SW480 (cell line): ENCODE results near the gene NPAS3.
A peak's percentile ranks its signal among the peaks of the same experiment; 100 is the strongest.

ENCODE experiments used
- DNase-seq: peaks from one replicate; pipeline ENCODE4 v3.0.0-alpha.2; 2016; ENCODE audit warnings: low spot score

The NPAS3 gene

GRCh38 chr14:32938719-32939253 is at the start of gene NPAS3:
Gene NPAS3, plus strand, starts transcription at chr14:32938879.
- DNase-seq, result peak; percentile 14

- DNase-seq, result peak; percentile 35
These were observed 41.5 kb upstream of the NPAS3 start for GRCh38 chr14:32896979-32897697.

GRCh38 chr14:32897698-32898064 is 41.0 kb upstream of the NPAS3 start:
- DNase-seq, result no peak

GRCh38 chr14:32898876-32899275 is 39.8 kb upstream of the NPAS3 start:
- no peak for DNase-seq

- no peak for DNase-seq
These were observed 38.1 kb upstream of the NPAS3 start for GRCh38 chr14:32900547-32900946.

- no peak for DNase-seq
These were observed 33.7 kb upstream of the NPAS3 start for GRCh38 chr14:32905013-32905412.

GRCh38 chr14:32906672-32907071 is 32.0 kb upstream of the NPAS3 start:
- DNase-seq, result no peak

GRCh38 chr14:32908196-32909084 is 30.2 kb upstream of the NPAS3 start:
- no peak for DNase-seq

- no peak for DNase-seq
These were observed 25.0 kb upstream of the NPAS3 start for GRCh38 chr14:32913725-32914124.

- no peak for DNase-seq
These were observed 24.3 kb upstream of the NPAS3 start for GRCh38 chr14:32914391-32914790.

GRCh38 chr14:32920696-32921276 is 17.9 kb upstream of the NPAS3 start:
- DNase-seq, result no peak

- no peak for DNase-seq
These were observed 13.2 kb upstream of the NPAS3 start for GRCh38 chr14:32925439-32925838.

GRCh38 chr14:32932302-32932913 is 6.3 kb upstream of the NPAS3 start:
- DNase-seq, result no peak

GRCh38 chr14:32932914-32933628 is 5.6 kb upstream of the NPAS3 start:
- no peak for DNase-seq

GRCh38 chr14:32933629-32934072 is 5.0 kb upstream of the NPAS3 start:
- no peak for DNase-seq

GRCh38 chr14:32934073-32934880 is 4.4 kb upstream of the NPAS3 start:
- DNase-seq, result no peak

- DNase-seq, result no peak
These were observed 3.6 kb upstream of the NPAS3 start for GRCh38 chr14:32934881-32935633.

- DNase-seq, result peak; percentile 65
These were observed 781 bp downstream of the NPAS3 start for GRCh38 chr14:32939254-32940065.

GRCh38 chr14:32940066-32940651 is 1.5 kb downstream of the NPAS3 start:
- peak; percentile 18 for DNase-seq
